ENCODE results near the gene DNAJC5. TPM values are rescaled to one million over a fixed set of nuclear protein-coding genes. Genes with fewer than 3 reads are reported as not detected.

DNAJC5 gene
- total and polyA plus RNA-seq, 2 of the 8 experiments (the other 6 are each of a cell fraction or from before 2014, with no cell fraction given) = 19.2 to 31.2 TPM

- 95% methylated on average over 19 of the region's 19 CpGs; no CpG with 5 or more reads in 1 of the 2 experiments for WGBS, 2 experiments (ENCODE audit: extremely low coverage in 1 of 2, insufficient coverage in 1 of 2, insufficient read length in 1 of 2, insufficient replicate concordance in 2 of 2, low coverage in 1 of 2, low lambda C conversion rate in 2 of 2, missing lambda C conversion rate in 1 of 2)
- no peak overlapping the region for H2BK15ac ChIP-seq (ENCODE audit: low read length)
- H3K36me3 ChIP-seq (ENCODE audit: control insufficient read depth in 2 of 4, insufficient read depth in 4 of 4, low read length in 3 of 4) = peaks cover 2 to 28% (median 18%) of the 10 kb centered on the region in 4 experiments; a peak in 6 of 8 replicates
- no peaks in the 10 kb centered on the region for H3K79me2 ChIP-seq (ENCODE audit: control insufficient read depth in 1 of 2, insufficient read depth in 2 of 2, low read length in 2 of 2)
- H3K56ac ChIP-seq (replicated peaks; ENCODE audit: insufficient read length, low read depth, low read length) = no peak overlapping the region
- H2AK5ac ChIP-seq (ENCODE audit: low read depth, low read length) = no peak overlapping the region
- no peak overlapping the region for H4K91ac ChIP-seq (replicated peaks; ENCODE audit: insufficient read length, low read length)
- 0 out of 2 replicates have a peak, but pooled peaks cover 2% of the 10 kb centered on the region for H3K79me1 ChIP-seq (ENCODE audit: low read depth, low read length)
- peaks cover 6 to 16% of the 10 kb centered on the region in 2 experiments for H4K20me1 ChIP-seq (replicated peaks in 1 of 2; ENCODE audit: control insufficient read depth in 1 of 2, insufficient read depth in 2 of 2, low read length in 2 of 2)
- ChIA-PET POLR2A (ENCODE audit: partially characterized antibody) (no interaction called here), CTCF (ENCODE audit: partially characterized antibody) (interaction anchor here (0.8 to 7.7 kb wide), 7 partner anchors 8 to 105 kb away, joined by 3 to 58 read pairs (median 4); no protein-coding TSS in a partner anchor)
- DNase-seq (ENCODE audit: low read depth in 1 of 2, low spot score in 2 of 2) (no peak), FAIRE-seq (no peak)
- no peak overlapping the region for H2BK5ac ChIP-seq (ENCODE audit: low read depth, low read length)
- no peak overlapping the region for H2BK20ac ChIP-seq (ENCODE audit: low read length)
- no peak overlapping the region for H3K9ac ChIP-seq (replicated peaks in 1 of 4; ENCODE audit: extremely low read depth in 1 of 4, low read depth in 3 of 4, low read length in 3 of 4)
- H2BK12ac ChIP-seq (ENCODE audit: low read depth, low read length) = no peak overlapping the region
- H4K5ac ChIP-seq (ENCODE audit: insufficient read length, low read depth, low read length) = no peak overlapping the region
- no peaks in the 10 kb centered on the region for H3K4me1 ChIP-seq (replicated peaks in 1 of 4; ENCODE audit: control insufficient read depth in 3 of 4, insufficient read depth in 4 of 4, low read length in 3 of 4)
- H3K14ac ChIP-seq (ENCODE audit: insufficient read length) = no peak overlapping the region
- no peak overlapping the region for H2AFZ ChIP-seq (ENCODE audit: low read length)
- H4K8ac ChIP-seq (ENCODE audit: extremely low read depth, insufficient read depth, low read length) = no peak overlapping the region; the same call in 1 of the 2 replicates
- H3K18ac ChIP-seq (ENCODE audit: extremely low read depth, low read length) = no peak overlapping the region
- no peaks in the 10 kb centered on the region for H3K9me3 ChIP-seq (ENCODE audit: insufficient read depth in 2 of 2, low read depth in 1 of 2, low read length in 1 of 2)
- no peaks in the 10 kb centered on the region for H3K27me3 ChIP-seq (replicated peaks in 1 of 4; ENCODE audit: control insufficient read depth in 3 of 4, extremely low read depth in 1 of 4, insufficient read depth in 3 of 4, low read length in 3 of 4)
- H3K23me2 ChIP-seq (ENCODE audit: low read depth, low read length) = no peaks in the 10 kb centered on the region
- no peak overlapping the region for H2BK120ac ChIP-seq (replicated peaks; ENCODE audit: low read depth, low read length)
- no peak overlapping the region for H3K4me2 ChIP-seq (ENCODE audit: insufficient read depth in 1 of 2, low read depth in 2 of 2, low read length in 2 of 2)
- H3K4ac ChIP-seq (replicated peaks; ENCODE audit: insufficient read length, low read depth, low read length) = no peak overlapping the region
- no peak overlapping the region for H3K23ac ChIP-seq (ENCODE audit: insufficient read length)
- H3K27ac ChIP-seq (ENCODE audit: low read depth, low read length) = no peak overlapping the region
- no peak overlapping the region for H3K4me3 ChIP-seq (ENCODE audit: extremely low read depth in 1 of 4, insufficient read depth in 2 of 4, low read depth in 3 of 4, low read length in 4 of 4)
- TF ChIP-seq RAD21 (IDR thresholded peaks at IDR 0.05 in 1 of 2, conservative IDR thresholded peaks at IDR 0.05 in 1 of 2; ENCODE audit: low read depth in 2 of 2, low read length in 2 of 2) (no peak), SP2 (IDR thresholded peaks at IDR 0.05; ENCODE audit: low read length) (no peak), YY1 (IDR thresholded peaks at IDR 0.05; ENCODE audit: low read depth, low read length) (no peak), CHD2 (IDR thresholded peaks at IDR 0.05; ENCODE audit: low read length) (no peak), SP4 (IDR thresholded peaks at IDR 0.05; ENCODE audit: low read length) (no peak), SAP30 (IDR thresholded peaks at IDR 0.05; ENCODE audit: insufficient read depth, insufficient replicate concordance, low read length) (no peak), CEBPB (IDR thresholded peaks at IDR 0.05; ENCODE audit: low read depth, low read length) (no peak), CHD1 (IDR thresholded peaks at IDR 0.05; ENCODE audit: low read depth, low read length) (no peak), FOSL1 (IDR thresholded peaks at IDR 0.05; ENCODE audit: insufficient read depth, low read depth, low read length) (no peak), MAFK (IDR thresholded peaks at IDR 0.05; ENCODE audit: low read depth, low read length) (no peak), EZH2 (IDR thresholded peaks at IDR 0.05; ENCODE audit: low read depth, low read length, severe bottlenecking) (no peak), RXRA (IDR thresholded peaks at IDR 0.05; ENCODE audit: insufficient read depth, low read depth, low read length) (no peak), RBBP5 (IDR thresholded peaks at IDR 0.05; ENCODE audit: borderline replicate concordance, low read depth, low read length) (no peak), CBX5 (IDR thresholded peaks at IDR 0.05; ENCODE audit: low read depth, low read length) (no peak), TCF12 (IDR thresholded peaks at IDR 0.05; ENCODE audit: low read depth, low read length) (no peak)
These were observed 36.8 kb downstream of the DNAJC5 start for GRCh38 chr20:63931735-63932134.

Data from H1 (cell line).